ENCODE data around the gene AKAP5. TPM values are rescaled to one million over a fixed set of nuclear protein-coding genes. Genes with fewer than 3 reads are reported as not detected.

AKAP5 gene
- total and polyA plus RNA-seq, 2 experiments from 2014 or later: 1.0 to 3.4 TPM

GRCh38 chr14:64467101-64467500 lies 1.8 kb downstream of the AKAP5 start:
- H3K36me3 Mint-ChIP-seq (ENCODE audit: low read depth): peaks cover 5% of the 10 kb centered on the region; the same call in 1 of the 3 replicates
- Histone ChIP-seq H3K4me1 (ENCODE audit: insufficient read depth) (0 out of 2 replicates have a peak, but pooled peaks cover 4% of the 10 kb centered on the region), H3K4me3 (no peak overlapping the region), H3K36me3 (ENCODE audit: insufficient read depth) (no peaks in the 10 kb centered on the region), H3F3A (replicated peaks; ENCODE audit: low read depth) (peaks cover 19% of the 10 kb centered on the region; the same call in 1 of the 2 replicates), H2AFZ (no peak overlapping the region), H3K9me2 (ENCODE audit: insufficient read depth) (no peaks in the 10 kb centered on the region), H3K27me3 (ENCODE audit: insufficient read depth) (peaks cover 11% of the 10 kb centered on the region; the same call in 1 of the 2 replicates), H4K20me1 (replicated peaks; ENCODE audit: insufficient read depth) (no peaks in the 10 kb centered on the region), H3K79me2 (replicated peaks; ENCODE audit: insufficient read depth) (no peaks in the 10 kb centered on the region), H3K27ac (ENCODE audit: low read depth) (no peak overlapping the region), H3K4me2 (no peak overlapping the region)
- no peak for ATAC-seq
- DNase-seq (ENCODE audit: low spot score): no peak
- H3K4me3 Mint-ChIP-seq: no peak overlapping the region
- TF ChIP-seq NANOG (IDR thresholded peaks at IDR 0.05; ENCODE audit: borderline replicate concordance) (no peak), POLR2AphosphoS5 (IDR thresholded peaks at IDR 0.05; ENCODE audit: low read depth) (no peak), EZH2 (IDR thresholded peaks at IDR 0.05; ENCODE audit: low read depth, unreplicated experiment) (no peak), ZNF462 (CRISPR knock-in tag; IDR thresholded peaks at IDR 0.05) (no peak), ZNF331 (CRISPR knock-in tag; IDR thresholded peaks at IDR 0.05; ENCODE audit: low read depth) (no peak), CTCF (conservative IDR thresholded peaks at IDR 0.05; ENCODE audit: low read depth in 2 of 2) (no peak), STAT1 (IDR thresholded peaks at IDR 0.05; ENCODE audit: unreplicated experiment) (no peak), REST (IDR thresholded peaks at IDR 0.05; ENCODE audit: unreplicated experiment) (no peak), ETS1 (IDR thresholded peaks at IDR 0.05) (no peak), ZNF114 (CRISPR knock-in tag; IDR thresholded peaks at IDR 0.05) (no peak), CREB1 (CRISPR knock-in tag; IDR thresholded peaks at IDR 0.05; ENCODE audit: low read depth) (no peak), EZH2phosphoT487 (IDR thresholded peaks at IDR 0.05; ENCODE audit: unreplicated experiment) (no peak), JUNB (IDR thresholded peaks at IDR 0.05; ENCODE audit: unreplicated experiment) (no peak)
- peaks cover 5% of the 10 kb centered on the region for H3K27me3 Mint-ChIP-seq (ENCODE audit: insufficient read depth, low read depth, poor library complexity)
- peaks cover 11% of the 10 kb centered on the region; the same call in 2 of the 3 replicates for H3K4me1 Mint-ChIP-seq
- H3K9me3 Mint-ChIP-seq: no peaks in the 10 kb centered on the region
- H3K27ac Mint-ChIP-seq: no peak overlapping the region
